Neuron (in vitro differentiated cells): ENCODE data around the gene MYL5.

Source experiments
- H2AFZ ChIP-seq: one replicate; pipeline ENCODE4 v1.6.1; 2013; ENCODE audit warnings: low read depth, mild to moderate bottlenecking, inconsistent platforms, low read length, moderate library complexity
- H3K27me3 ChIP-seq: one replicate; pipeline ENCODE4 v1.6.1; 2013; ENCODE audit warnings: low read length; ENCODE audit not compliant: insufficient read depth
- H3K36me3 ChIP-seq: one replicate; pipeline ENCODE4 v1.6.1; 2013; ENCODE audit warnings: low read length; ENCODE audit not compliant: insufficient read depth
- H3K4me1 ChIP-seq: one replicate; pipeline ENCODE4 v1.6.1; 2013; ENCODE audit warnings: low read length; ENCODE audit not compliant: insufficient read depth
- H3K4me3 ChIP-seq: 2 replicates; pipeline ENCODE4 v1.5.1; 2013; ENCODE audit warnings: mild to moderate bottlenecking, low read length, moderate library complexity
- H3K9me3 ChIP-seq: one replicate; pipeline ENCODE4 v1.6.1; 2013; ENCODE audit warnings: low read length

Gene MYL5

DNA sequence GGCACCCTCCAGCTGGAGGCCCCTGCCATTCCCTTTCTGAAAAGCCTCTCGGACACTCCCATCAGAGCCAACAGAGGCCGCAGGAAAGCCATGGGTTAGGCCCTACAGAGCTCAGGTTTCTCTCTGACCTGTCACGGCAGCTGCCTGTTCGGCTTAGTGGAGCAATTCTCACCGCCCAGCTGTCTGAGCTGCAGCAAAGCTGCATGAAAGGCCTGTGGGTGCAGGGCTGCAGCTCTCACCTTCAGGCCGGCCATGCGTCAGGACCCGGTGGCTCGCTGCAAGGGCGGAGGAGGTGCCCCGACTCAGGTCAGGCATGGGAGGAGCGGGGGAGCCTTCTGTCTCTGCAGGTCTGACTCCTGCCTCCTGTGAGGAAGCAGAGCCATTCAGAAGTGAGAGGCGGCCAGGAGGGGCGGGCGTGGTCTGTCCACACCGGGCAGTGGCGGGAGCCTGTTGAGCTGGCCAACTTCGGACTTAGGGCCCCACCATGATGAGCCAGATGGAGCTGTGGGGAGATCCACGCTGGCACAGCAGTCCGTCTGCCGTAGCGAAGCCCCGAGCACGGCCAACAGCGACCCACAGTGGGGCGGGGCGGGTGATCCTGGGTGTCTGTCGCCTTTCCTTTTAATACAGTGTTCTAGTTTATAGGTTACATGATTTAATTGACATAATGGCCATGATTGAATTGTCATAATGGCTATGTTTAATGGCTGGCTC, 25.6 kb upstream of the MYL5 start:
- Histone ChIP-seq H3K4me3 (no peak overlapping the region), H3K9me3 (no peaks in the 10 kb centered on the region), H2AFZ (no peak overlapping the region), H3K4me1 (no peaks in the 10 kb centered on the region), H3K27me3 (peaks cover 3% of the 10 kb centered on the region), H3K36me3 (no peaks in the 10 kb centered on the region)

DNA sequence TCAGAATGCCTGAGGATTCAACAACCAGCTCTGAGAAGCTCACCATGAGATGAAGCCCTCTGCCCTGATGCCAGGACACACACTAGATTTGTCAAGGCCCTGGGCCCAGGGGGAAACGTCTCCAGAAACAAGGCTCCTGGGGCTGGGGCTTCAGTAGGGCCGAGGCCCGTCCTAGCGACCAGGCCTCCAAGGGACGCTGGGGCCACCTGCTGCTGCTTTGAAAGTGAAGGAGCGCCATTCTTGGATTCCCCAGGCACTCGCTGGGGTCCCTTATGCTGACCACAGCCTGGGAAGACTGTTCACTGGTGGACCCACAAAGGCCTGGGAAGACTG, 25.1 kb upstream of the MYL5 start:
- H3K4me1 ChIP-seq = no peaks in the 10 kb centered on the region
- no peaks in the 10 kb centered on the region for H3K36me3 ChIP-seq
- H3K9me3 ChIP-seq = no peaks in the 10 kb centered on the region
- H3K27me3 ChIP-seq = peaks cover 3% of the 10 kb centered on the region
- H2AFZ ChIP-seq = no peak overlapping the region
- H3K4me3 ChIP-seq = no peak overlapping the region

DNA sequence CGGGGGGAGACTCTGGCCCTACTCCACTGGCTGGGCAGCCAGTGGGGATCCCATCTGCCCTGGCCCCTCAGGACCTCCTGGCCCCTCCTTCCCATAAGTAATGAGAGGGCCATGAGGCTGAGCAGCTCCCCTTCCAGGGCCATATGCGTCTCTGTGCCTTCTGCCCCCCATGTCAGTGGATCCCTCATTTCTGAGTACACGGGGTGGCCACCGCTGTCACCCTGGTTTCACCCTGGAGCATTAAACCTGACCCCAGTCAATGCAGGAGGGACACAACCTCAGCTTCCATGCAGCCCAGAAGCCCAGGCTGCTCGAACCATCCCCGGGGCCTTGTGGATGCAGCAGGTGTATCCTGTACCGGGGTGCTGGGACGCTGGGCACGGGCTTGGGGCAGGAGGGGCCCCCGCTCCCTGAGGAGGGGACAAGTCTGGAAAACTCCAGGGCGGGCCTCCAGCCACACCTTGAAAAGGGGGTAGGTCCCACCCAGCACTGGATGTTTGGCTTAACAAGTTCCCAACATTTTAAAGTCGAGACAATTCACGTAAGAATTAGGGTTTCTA, 24.5 kb upstream of the MYL5 start:
- no peaks in the 10 kb centered on the region for H3K4me1 ChIP-seq
- H2AFZ ChIP-seq = no peak overlapping the region
- H3K27me3 ChIP-seq = peaks cover 3% of the 10 kb centered on the region
- no peak overlapping the region for H3K4me3 ChIP-seq
- no peaks in the 10 kb centered on the region for H3K9me3 ChIP-seq
- no peaks in the 10 kb centered on the region for H3K36me3 ChIP-seq

DNA sequence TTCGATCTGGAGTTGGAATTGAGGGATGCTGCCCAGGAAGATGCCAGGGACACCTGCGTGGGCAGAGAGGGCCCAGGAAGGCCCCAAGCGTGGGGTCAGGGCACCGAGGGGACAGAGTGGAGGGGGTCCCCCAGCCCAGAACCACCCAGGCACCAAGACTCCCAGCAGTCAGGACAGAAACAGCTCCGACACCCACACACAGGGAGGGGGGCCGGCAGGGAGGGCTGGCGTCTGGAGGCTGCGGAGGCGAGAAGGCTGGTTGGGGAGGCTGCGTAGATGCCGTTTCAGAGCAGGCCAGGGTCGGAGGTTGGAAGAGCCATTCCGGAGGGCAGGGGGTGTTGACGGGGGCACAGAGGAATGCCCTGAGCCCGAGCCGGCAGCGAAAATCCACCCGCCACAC, 23.9 kb upstream of the MYL5 start:
- no peaks in the 10 kb centered on the region for H3K9me3 ChIP-seq
- peaks cover 3% of the 10 kb centered on the region for H3K27me3 ChIP-seq
- H3K4me3 ChIP-seq = no peak overlapping the region
- no peak overlapping the region for H2AFZ ChIP-seq
- no peaks in the 10 kb centered on the region for H3K4me1 ChIP-seq
- no peaks in the 10 kb centered on the region for H3K36me3 ChIP-seq

DNA sequence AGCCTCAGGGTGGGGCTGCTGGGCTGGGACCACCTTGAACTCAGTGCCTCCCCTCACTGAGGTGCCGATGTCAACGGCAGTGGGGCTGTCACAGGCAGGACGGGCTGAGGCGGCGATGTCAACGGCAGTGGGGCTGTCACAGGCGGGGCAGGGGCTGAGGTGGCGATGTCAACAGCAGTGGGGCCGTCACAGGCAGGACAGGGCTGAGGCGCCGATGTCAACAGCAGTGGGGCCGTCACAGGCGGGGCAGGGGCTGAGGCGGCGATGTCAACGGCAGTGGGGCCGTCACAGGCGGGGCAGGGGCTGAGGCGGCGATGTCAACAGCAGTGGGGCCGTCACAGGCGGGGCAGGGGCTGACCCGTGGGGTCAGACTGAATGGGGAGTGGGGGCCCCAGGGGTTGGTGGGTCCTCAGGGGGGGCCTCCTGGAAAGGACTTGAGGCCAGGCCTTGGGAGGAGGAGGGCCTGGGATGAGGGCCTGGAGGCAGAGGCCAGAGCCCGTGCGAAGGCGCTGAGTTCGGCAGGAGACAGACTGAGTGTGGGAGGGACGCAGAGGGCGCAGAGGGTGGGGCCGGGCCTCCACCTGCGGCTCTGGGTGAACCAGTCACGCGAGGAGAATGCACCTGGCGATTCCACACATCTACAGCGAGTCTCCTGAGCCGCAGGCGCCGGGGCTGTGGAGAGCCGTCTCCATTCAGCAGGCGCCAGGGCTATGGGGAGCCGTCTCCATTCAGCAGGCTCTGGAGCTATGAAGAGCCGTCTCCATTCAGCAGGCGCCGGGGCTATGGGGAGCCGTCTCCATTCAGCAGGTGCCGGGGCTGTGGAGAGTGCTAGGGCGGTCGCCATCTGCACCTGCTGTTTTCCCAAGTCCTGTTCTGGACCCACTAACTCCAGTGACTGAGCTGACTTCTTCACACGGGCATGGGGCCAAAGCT, 23.1 kb upstream of the MYL5 start:
- peaks cover 3% of the 10 kb centered on the region for H3K27me3 ChIP-seq
- no peak overlapping the region for H3K4me3 ChIP-seq
- no peaks in the 10 kb centered on the region for H3K9me3 ChIP-seq
- no peaks in the 10 kb centered on the region for H3K36me3 ChIP-seq
- no peaks in the 10 kb centered on the region for H3K4me1 ChIP-seq
- H2AFZ ChIP-seq = no peak overlapping the region

DNA sequence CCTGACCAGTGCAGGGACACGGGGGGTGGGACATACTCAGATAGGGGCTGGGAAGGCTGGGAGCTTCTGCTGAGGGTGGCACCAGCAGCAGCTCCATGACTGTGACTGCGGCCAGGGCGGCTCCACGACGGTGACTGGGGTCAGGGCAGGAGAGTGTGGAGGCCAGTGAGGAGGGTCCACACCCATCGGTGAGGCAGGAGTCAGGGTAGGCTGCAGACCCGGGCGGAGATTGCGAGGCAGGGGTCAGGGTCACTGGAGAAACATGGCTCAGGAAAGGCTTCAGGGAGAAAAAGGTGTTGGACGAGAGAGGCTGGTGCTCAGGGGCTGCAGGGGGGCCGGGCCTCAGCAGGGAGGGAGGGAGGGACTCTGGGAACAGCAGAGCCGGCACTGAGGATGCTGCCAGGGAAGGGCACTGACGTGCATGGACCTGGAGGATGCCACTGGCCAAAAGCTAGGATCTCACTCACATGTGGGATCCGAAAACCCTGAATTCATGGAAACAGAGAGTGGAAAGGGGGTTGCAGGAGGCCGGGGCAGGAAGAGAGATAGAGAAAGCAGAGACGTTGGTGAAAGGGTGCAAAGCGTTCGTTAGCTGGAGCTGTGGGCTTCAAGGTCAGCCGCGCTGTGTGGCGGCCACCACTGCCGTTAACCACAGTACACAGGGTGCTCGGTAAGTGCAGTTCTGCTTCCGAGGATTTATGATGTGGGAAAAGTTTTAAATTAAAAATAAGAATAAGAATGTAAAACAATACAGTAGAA, 22.3 kb upstream of the MYL5 start:
- H3K4me1 ChIP-seq = no peaks in the 10 kb centered on the region
- H3K27me3 ChIP-seq = peaks cover 3% of the 10 kb centered on the region
- no peaks in the 10 kb centered on the region for H3K9me3 ChIP-seq
- H2AFZ ChIP-seq = no peak overlapping the region
- H3K4me3 ChIP-seq = no peak overlapping the region
- H3K36me3 ChIP-seq = no peaks in the 10 kb centered on the region

DNA sequence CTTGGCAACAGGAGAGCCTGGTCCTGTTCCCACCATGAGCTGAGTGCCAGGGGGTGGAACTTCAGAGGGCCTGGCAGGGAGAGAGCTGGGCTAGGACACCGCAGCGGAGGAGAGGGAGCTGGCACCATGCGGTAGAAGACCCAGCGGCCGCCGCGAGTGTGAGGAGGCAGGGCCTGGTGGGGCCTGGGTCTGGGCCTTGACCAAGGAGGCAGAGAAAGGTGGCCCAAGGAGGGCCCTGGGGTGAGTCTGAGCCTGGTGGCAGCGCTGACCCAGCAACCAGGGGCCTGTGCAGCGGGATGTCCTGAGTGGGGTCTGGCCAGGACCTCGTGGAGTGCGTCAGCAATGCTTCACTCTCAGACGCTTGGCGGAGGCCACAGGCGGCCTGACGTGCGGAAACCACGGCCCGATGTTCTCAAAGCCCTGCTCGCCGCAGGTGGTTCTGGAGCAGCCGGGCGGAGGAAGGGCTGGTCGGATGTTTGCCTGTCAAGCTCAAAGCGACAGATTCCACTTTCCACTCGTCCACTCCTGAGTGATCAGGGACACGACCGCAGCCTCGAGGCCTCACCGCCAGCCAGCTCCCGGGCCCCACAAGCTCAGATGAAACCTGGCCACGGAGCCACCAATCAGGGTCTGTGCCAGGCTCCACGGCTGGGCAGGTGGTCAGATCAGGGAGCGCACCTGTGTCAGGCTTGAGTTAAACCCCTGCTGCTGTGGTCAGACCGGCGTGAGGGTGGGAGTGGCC, 21.1 kb upstream of the MYL5 start:
- H3K9me3 ChIP-seq = no peaks in the 10 kb centered on the region
- H3K4me1 ChIP-seq = no peaks in the 10 kb centered on the region
- no peak overlapping the region for H3K4me3 ChIP-seq
- H3K27me3 ChIP-seq = peaks cover 3% of the 10 kb centered on the region
- H3K36me3 ChIP-seq = no peaks in the 10 kb centered on the region
- no peak overlapping the region for H2AFZ ChIP-seq

DNA sequence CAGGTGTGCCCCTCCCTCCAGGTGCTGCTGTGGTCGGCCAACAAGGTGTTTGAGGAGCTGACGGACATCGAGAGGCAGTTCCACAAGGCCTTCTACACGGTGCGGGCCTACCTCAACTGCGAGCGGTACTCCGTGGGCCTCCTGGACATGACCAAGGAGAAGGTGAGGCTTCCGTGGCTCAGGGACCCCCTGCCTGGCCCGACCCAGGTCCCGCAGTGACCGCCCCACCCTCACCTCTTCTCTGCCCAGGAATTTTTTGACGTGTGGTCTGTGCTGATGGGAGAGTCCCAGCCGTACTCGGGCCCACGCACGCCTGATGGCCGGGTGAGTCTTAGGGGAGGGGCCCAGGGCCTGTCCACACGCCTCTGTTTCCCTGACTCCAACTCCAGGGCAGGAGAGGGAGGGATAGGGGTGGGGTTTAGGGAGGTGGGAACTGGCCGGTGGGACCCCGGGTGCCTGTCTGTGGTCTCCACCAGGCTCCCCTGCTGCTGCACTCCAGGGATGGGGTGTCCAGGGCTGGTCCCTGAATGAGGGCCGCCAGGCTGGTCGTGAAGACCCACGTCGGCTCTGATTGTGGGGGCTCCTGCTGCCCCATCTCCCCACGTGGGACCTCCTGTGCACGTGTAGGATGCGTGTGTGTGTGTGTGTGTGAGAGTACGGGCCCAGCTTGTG, 20.4 kb upstream of the MYL5 start:
- Histone ChIP-seq H3K4me3 (no peak overlapping the region), H3K27me3 (peaks cover 3% of the 10 kb centered on the region), H3K9me3 (no peaks in the 10 kb centered on the region), H3K36me3 (no peaks in the 10 kb centered on the region), H2AFZ (no peak overlapping the region), H3K4me1 (no peaks in the 10 kb centered on the region)

DNA sequence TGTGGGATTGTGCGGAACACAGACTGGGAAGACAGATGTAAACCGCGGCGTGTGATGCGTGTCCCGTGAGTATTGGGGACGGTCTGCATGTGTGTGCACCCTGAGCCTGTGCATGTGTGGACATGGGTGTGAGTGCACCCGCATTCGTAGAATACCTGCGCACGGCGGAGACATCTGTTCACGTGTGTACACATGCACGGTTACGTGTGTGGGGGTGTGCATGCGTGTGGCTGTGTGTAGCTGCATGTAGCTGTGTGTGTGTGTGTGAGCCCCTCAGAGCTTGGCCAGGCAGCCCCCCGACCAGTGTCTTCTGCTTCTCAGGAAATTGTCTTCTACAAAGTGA, 19.9 kb upstream of the MYL5 start:
- Histone ChIP-seq H3K9me3 (no peaks in the 10 kb centered on the region), H3K4me1 (no peaks in the 10 kb centered on the region), H2AFZ (no peak overlapping the region), H3K27me3 (peaks cover 3% of the 10 kb centered on the region), H3K4me3 (no peak overlapping the region), H3K36me3 (no peaks in the 10 kb centered on the region)

DNA sequence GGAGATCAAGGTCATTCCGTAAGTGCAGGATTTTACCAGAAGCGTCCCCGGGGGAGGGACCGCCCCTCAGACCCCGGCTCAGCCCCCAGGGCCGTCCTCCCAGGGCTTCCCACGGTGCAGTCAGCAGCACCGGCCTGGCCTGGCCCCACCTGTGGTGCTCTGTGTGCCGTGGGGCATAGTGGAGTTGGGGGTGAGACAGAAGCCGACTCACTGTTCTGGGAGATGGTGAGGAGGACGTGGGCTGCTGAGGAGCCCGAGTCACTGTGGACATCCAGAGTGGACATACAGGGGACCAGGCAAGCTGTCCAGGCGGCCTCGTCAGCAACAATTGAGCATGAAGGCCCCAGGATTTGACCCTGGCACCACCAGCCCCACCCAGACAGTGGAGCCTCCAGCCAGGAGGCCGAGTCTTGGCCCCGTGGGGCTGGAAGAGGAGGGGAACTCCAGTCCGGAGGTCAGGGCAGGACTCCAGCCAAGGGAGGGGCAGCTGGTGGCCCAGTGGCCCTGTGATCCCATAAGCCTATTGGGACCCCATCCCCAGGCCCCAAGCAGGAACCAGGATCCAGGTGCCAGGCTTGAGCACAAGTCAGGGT, 19.4 kb upstream of the MYL5 start:
- Histone ChIP-seq H3K36me3 (no peaks in the 10 kb centered on the region), H3K27me3 (no peaks in the 10 kb centered on the region), H2AFZ (no peak overlapping the region), H3K4me3 (no peak overlapping the region), H3K9me3 (peaks cover 2% of the 10 kb centered on the region), H3K4me1 (no peaks in the 10 kb centered on the region)

DNA sequence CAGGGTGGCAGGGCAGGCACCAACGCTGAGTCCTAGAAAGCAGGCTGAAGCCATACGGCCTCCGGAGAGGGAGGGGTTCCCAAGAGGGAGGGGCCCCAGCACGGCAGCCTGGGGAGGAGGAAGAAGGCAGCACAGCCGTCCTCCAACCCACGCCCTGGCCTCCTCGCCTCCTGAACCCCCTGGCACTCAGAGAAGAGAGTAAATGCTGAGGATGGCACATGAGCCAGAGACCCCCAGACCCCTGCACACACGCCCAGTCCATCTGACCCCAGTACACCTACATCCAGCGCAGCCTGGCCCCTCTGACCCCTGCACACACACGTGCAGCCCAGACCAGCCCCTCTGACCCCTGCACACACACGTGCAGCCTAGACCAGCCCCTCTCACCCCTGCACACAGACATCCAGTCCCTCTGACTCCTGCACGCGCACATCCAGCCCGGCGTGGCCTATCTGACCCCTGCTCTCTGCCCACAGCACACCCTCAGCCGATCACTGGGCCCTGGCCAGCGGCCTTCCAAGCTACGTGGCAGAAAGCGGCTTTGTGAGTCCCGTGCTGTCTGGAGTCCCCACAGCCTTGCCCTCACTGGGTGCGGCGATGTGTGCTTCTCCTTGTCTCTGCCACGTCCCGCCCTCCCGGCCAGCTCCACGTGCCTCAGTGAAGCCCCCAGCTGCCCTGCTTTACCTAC, 18.7 kb upstream of the MYL5 start:
- no peak overlapping the region for H2AFZ ChIP-seq
- no peak overlapping the region for H3K4me3 ChIP-seq
- H3K27me3 ChIP-seq = no peaks in the 10 kb centered on the region
- no peaks in the 10 kb centered on the region for H3K36me3 ChIP-seq
- H3K4me1 ChIP-seq = no peaks in the 10 kb centered on the region
- peaks cover 2% of the 10 kb centered on the region for H3K9me3 ChIP-seq
